HL-60 (cell line): ENCODE data around the gene ARHGAP11A.
A peak's percentile ranks its signal among the peaks of the same experiment; 100 is the strongest.

Experiments used
- DNase-seq, 2 experiments: peaks; one replicate each; pipeline ENCODE4 v3.0.0-alpha.2; 2010 to 2020; ENCODE audit warnings: low read depth in 1 of 2, low spot score in 1 of 2
- H3K27ac ChIP-seq: fragments of 250-450 bp; sonication (Bioruptor Pico); replicated peaks from 2 replicates; pipeline ENCODE4 v1.5.1; 2020; ENCODE audit warnings: mild to moderate bottlenecking, moderate library complexity
- H3K27me3 ChIP-seq: fragments of 250-450 bp; sonication (Bioruptor Pico); 2 replicates; pipeline ENCODE4 v1.5.1; 2021; ENCODE audit warnings: mild to moderate bottlenecking, moderate library complexity; ENCODE audit not compliant: insufficient read depth, poor library complexity, severe bottlenecking
- H3K4me3 ChIP-seq: replicated peaks from 2 replicates; pipeline ENCODE4 v1.5.1; 2011; ENCODE audit warnings: mild to moderate bottlenecking, control low read depth, low read length; ENCODE audit not compliant: insufficient read depth
- GABPA ChIP-seq: IDR thresholded peaks from 2 replicates; pipeline ENCODE4 v1.6.1; 2012; ENCODE audit warnings: low read depth
- POLR2AphosphoS5 ChIP-seq: IDR thresholded peaks from 2 replicates; pipeline ENCODE4 v1.6.1; 2012; ENCODE audit warnings: low read depth
- SPI1 ChIP-seq: IDR thresholded peaks from 2 replicates; pipeline ENCODE4 v1.6.1; 2012; ENCODE audit warnings: low read depth, mild to moderate bottlenecking, borderline replicate concordance
- TF ChIP-seq, protein P1 (sequence below): IDR thresholded peaks from 2 replicates; pipeline ENCODE4 v1.6.1; 2012; ENCODE audit warnings: low read depth; ENCODE audit not compliant: insufficient replicate concordance
- TF ChIP-seq, protein P2 (sequence below): IDR thresholded peaks from one replicate; pipeline ENCODE4 v1.5.1; 2011; ENCODE audit warnings: low read length, control low read depth, inconsistent platforms; ENCODE audit not compliant: insufficient read depth

ARHGAP11A gene

DNA sequence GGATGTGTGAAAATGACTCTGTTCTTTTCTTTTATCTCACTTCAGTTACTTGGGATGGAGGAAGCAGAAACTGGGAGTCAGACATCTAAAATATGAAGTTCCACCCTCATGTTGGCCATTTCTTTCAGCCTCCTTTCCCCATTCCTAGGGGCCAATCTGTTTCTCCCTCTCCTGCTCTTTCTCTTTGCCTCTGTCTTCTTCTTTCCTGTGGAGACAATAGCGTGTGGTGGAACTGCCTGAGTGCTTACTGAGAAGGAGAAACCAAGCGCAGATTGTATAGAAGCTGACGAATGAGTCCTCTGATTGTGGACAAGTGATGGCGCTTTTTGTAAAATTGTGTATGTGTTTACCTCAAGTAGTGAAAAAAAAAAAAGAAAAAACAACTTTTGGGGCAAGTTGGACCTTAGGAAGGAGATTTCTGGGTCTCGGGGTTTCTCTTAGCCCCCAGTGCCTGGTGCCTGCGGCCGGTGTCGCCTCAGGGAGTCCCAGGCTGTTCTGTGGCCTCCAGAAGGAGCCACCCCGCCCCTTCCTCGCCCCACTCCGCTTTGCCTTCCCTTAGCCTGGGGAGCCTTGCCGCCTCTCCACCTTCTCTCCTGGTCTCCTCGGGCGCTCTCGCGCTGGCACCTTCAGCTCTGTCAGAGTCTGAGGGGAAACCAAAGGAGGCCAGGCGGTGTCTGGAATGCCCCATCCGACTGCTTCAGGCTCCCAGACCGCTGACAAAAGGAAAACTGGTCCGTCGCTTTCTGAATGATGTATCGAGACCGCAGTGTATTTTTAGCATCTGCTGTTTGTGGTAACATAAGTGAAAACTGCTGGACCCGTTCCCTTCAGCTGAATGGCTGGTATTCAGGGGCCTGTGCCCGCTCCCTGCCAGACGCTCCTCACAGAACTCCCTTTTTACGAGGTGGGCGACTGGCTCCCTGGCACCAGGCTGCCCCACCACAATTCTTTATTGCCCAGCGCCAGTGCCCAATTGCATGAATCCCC is 56.3 kb downstream of the ARHGAP11A start:
- no peaks in the 10 kb centered on the region for H3K27me3 ChIP-seq
- TF ChIP-seq POLR2AphosphoS5 (no peak), GABPA (no peak), SPI1 (no peak)
- TF ChIP-seq, protein P1, sequence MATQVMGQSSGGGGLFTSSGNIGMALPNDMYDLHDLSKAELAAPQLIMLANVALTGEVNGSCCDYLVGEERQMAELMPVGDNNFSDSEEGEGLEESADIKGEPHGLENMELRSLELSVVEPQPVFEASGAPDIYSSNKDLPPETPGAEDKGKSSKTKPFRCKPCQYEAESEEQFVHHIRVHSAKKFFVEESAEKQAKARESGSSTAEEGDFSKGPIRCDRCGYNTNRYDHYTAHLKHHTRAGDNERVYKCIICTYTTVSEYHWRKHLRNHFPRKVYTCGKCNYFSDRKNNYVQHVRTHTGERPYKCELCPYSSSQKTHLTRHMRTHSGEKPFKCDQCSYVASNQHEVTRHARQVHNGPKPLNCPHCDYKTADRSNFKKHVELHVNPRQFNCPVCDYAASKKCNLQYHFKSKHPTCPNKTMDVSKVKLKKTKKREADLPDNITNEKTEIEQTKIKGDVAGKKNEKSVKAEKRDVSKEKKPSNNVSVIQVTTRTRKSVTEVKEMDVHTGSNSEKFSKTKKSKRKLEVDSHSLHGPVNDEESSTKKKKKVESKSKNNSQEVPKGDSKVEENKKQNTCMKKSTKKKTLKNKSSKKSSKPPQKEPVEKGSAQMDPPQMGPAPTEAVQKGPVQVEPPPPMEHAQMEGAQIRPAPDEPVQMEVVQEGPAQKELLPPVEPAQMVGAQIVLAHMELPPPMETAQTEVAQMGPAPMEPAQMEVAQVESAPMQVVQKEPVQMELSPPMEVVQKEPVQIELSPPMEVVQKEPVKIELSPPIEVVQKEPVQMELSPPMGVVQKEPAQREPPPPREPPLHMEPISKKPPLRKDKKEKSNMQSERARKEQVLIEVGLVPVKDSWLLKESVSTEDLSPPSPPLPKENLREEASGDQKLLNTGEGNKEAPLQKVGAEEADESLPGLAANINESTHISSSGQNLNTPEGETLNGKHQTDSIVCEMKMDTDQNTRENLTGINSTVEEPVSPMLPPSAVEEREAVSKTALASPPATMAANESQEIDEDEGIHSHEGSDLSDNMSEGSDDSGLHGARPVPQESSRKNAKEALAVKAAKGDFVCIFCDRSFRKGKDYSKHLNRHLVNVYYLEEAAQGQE, result no peak
- TF ChIP-seq, protein P2, sequence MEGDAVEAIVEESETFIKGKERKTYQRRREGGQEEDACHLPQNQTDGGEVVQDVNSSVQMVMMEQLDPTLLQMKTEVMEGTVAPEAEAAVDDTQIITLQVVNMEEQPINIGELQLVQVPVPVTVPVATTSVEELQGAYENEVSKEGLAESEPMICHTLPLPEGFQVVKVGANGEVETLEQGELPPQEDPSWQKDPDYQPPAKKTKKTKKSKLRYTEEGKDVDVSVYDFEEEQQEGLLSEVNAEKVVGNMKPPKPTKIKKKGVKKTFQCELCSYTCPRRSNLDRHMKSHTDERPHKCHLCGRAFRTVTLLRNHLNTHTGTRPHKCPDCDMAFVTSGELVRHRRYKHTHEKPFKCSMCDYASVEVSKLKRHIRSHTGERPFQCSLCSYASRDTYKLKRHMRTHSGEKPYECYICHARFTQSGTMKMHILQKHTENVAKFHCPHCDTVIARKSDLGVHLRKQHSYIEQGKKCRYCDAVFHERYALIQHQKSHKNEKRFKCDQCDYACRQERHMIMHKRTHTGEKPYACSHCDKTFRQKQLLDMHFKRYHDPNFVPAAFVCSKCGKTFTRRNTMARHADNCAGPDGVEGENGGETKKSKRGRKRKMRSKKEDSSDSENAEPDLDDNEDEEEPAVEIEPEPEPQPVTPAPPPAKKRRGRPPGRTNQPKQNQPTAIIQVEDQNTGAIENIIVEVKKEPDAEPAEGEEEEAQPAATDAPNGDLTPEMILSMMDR, result no peak
- H3K4me3 ChIP-seq, result no peak overlapping the region
- H3K27ac ChIP-seq, result no peak overlapping the region
- no peak for DNase-seq

DNA sequence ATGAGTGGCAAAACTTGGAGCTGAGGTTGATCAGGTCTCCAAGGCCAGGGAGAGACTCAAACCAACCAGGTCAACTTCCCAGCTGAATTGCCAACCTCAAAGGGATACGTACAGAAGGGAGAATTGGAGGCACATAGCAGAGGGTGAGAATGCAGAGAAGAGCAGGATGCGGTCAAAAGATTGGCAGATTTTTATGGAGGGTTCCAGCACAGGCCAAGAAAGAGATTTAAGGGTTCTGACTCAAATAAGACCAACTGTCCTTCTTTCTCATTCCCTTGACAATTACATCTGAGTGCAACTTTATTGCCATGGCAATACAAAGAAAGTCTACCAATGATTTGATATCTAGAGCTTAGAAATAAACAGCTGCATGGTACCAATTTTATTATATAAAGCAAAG is 59.4 kb downstream of the ARHGAP11A start:
- no peak for TF ChIP-seq GABPA
- Histone ChIP-seq H3K27me3 (no peaks in the 10 kb centered on the region), H3K27ac (no peak overlapping the region), H3K4me3 (no peak overlapping the region)
- DNase-seq, result no peak

DNA sequence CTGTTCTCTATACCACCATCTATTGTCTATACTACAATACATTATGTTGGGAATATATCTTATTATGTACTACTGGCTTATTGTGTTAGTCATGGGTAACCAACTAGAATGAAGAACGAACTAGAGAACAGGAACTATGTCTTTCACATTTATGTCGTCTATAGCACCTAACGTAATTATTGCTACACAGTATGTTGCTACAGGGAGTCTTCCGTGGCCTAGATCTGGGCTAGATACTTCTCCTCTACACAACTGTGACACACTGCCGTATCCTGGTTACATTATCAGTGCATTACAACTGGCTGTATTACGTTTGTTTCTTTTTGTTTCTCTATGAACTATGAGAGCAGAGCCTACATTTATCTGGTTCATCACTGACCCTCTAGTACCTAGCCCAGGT is 60.2 kb downstream of the ARHGAP11A start:
- H3K27ac ChIP-seq, result no peak overlapping the region
- DNase-seq, result peak; percentile 20 to 66
- H3K4me3 ChIP-seq, result no peak overlapping the region
- no peaks in the 10 kb centered on the region for H3K27me3 ChIP-seq
- TF ChIP-seq POLR2AphosphoS5 (no peak), SPI1 (no peak), GABPA (no peak)
- TF ChIP-seq, protein P1, result no peak
- TF ChIP-seq, protein P2, result no peak

DNA sequence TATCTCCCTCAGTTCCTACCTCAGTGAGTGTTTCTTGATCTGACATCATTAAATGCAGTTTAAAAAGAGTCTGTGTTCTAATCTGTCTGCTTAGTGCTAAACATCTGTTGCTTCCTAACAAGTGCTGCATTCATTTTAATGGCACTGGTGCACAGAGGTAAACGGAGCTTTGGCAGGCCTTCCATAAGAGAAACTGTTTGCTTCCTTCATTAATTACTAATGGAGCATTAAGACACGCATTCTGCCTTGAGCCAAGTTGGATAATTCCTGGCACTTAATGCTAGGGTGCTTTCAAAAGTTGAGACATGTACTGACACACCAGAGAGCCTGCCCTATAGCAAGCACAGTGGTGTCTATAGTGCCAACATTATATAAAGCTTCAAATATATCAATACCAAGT is 60.9 kb downstream of the ARHGAP11A start:
- TF ChIP-seq GABPA (no peak), POLR2AphosphoS5 (no peak), SPI1 (no peak)
- TF ChIP-seq, protein P2, result no peak
- TF ChIP-seq, protein P1, result no peak
- H3K27ac ChIP-seq, result no peak overlapping the region
- no peaks in the 10 kb centered on the region for H3K27me3 ChIP-seq
- no peak overlapping the region for H3K4me3 ChIP-seq
- DNase-seq, result no peak
